ENCODE results near the gene PPFIA1.
"Not testable (repeated sequence)": the region's sequence is repeated elsewhere in the genome, so short reads cannot be mapped to it uniquely, and the experiment has no call there.

The PPFIA1 gene

GRCh38 chr11:70251659-70252321 is 18.7 kb upstream of the PPFIA1 start:
- DNase-seq = no peak

- DNase-seq = no peak
Observed at GRCh38 chr11:70252844-70253243, 17.6 kb upstream of the PPFIA1 start.

- DNase-seq = peak; percentile 7 to 34 (median 13)
Observed at GRCh38 chr11:70255477-70256116, 14.9 kb upstream of the PPFIA1 start.

- not testable (repeated sequence) for DNase-seq
Observed at GRCh38 chr11:70259077-70259476, 11.4 kb upstream of the PPFIA1 start.

- no peak for DNase-seq
Observed at GRCh38 chr11:70262951-70263350, 7.5 kb upstream of the PPFIA1 start.

GRCh38 chr11:70263363-70263762 is 7.1 kb upstream of the PPFIA1 start:
- no peak for DNase-seq

- no peak for DNase-seq
Observed at GRCh38 chr11:70265341-70265740, 5.1 kb upstream of the PPFIA1 start.

GRCh38 chr11:70267405-70267950 is 3.0 kb upstream of the PPFIA1 start:
- DNase-seq = no peak

- no peak for DNase-seq
Observed at GRCh38 chr11:70268526-70268925, 2.0 kb upstream of the PPFIA1 start.

- peak in 2 of 3 experiments; percentile 53 to 68 for DNase-seq
Observed at GRCh38 chr11:70270877-70271648, 573 bp downstream of the PPFIA1 start.

GRCh38 chr11:70271649-70271953 is 1.1 kb downstream of the PPFIA1 start:
- no peak for DNase-seq

GRCh38 chr11:70272009-70272408 is 1.5 kb downstream of the PPFIA1 start:
- no peak for DNase-seq

GRCh38 chr11:70278994-70279393 is 8.5 kb downstream of the PPFIA1 start:
- no peak for DNase-seq

- no peak for DNase-seq
Observed at GRCh38 chr11:70281156-70281609, 10.7 kb downstream of the PPFIA1 start.

GRCh38 chr11:70282012-70282411 is 11.5 kb downstream of the PPFIA1 start:
- no peak for DNase-seq

GRCh38 chr11:70288721-70289120 is 18.2 kb downstream of the PPFIA1 start:
- no peak for DNase-seq

GRCh38 chr11:70289582-70289981 is 19.1 kb downstream of the PPFIA1 start:
- DNase-seq = no peak

- DNase-seq = no peak
Observed at GRCh38 chr11:70290361-70291065, 20.0 kb downstream of the PPFIA1 start.

- DNase-seq = peak in 1 of 3 experiments; percentile 28
Observed at GRCh38 chr11:70292166-70292565, 21.7 kb downstream of the PPFIA1 start.

- no peak for DNase-seq
Observed at GRCh38 chr11:70292863-70293262, 22.4 kb downstream of the PPFIA1 start.

- not testable (repeated sequence) for DNase-seq
Observed at GRCh38 chr11:70295166-70295565, 24.7 kb downstream of the PPFIA1 start.

- DNase-seq = no peak
Observed at GRCh38 chr11:70296681-70297080, 26.2 kb downstream of the PPFIA1 start.

GRCh38 chr11:70297341-70297740 is 26.9 kb downstream of the PPFIA1 start:
- DNase-seq = no peak

All from NCI-H1417 (cell line).